Measurements from ENCODE around the gene CISH. TPM values are rescaled to one million over a fixed set of nuclear protein-coding genes. Genes with fewer than 3 reads are reported as not detected.

Gene CISH
- total RNA-seq, 2 donors from 2014 or later = 4.1 to 13.3 TPM

- Histone ChIP-seq H3K27ac (no peak overlapping the region), H3K4me1 (ENCODE audit: control insufficient read depth in 1 of 2, low read depth in 2 of 2) (peaks cover 3 to 26% of the 10 kb centered on the region in 2 donors), H3K9me3 (no peaks in the 10 kb centered on the region), H3K27me3 (replicated peaks; ENCODE audit: insufficient read depth) (no peaks in the 10 kb centered on the region), H3K36me3 (no peaks in the 10 kb centered on the region), H3K4me3 (no peak overlapping the region)
- ATAC-seq (ENCODE audit: insufficient number of reproducible peaks, low FRiP score, low read depth) (no peak), DNase-seq (ENCODE audit: low spot score) (no peak)
- no peak for TF ChIP-seq CTCF (IDR thresholded peaks at IDR 0.05)
Observed at GRCh38 chr3:50588759-50589433, 22.7 kb downstream of the CISH start.

GRCh38 chr3:50587806-50588758 lies 23.5 kb downstream of the CISH start:
- Histone ChIP-seq H3K27me3 (replicated peaks; ENCODE audit: insufficient read depth) (no peaks in the 10 kb centered on the region), H3K9me3 (no peaks in the 10 kb centered on the region), H3K36me3 (no peaks in the 10 kb centered on the region), H3K4me3 (no peak overlapping the region), H3K4me1 (ENCODE audit: control insufficient read depth in 1 of 2, low read depth in 2 of 2) (peaks cover 3 to 33% of the 10 kb centered on the region in 2 donors), H3K27ac (no peak overlapping the region)
- ATAC-seq (ENCODE audit: insufficient number of reproducible peaks, low FRiP score, low read depth) (no peak), DNase-seq (ENCODE audit: low spot score) (no peak)
- no peak for TF ChIP-seq CTCF (IDR thresholded peaks at IDR 0.05)

- Histone ChIP-seq H3K9me3 (no peaks in the 10 kb centered on the region), H3K4me3 (no peak overlapping the region), H3K27me3 (replicated peaks; ENCODE audit: insufficient read depth) (no peaks in the 10 kb centered on the region), H3K36me3 (no peaks in the 10 kb centered on the region), H3K27ac (no peak overlapping the region), H3K4me1 (ENCODE audit: control insufficient read depth in 1 of 2, low read depth in 2 of 2) (peaks cover 4 to 33% of the 10 kb centered on the region in 2 donors)
- no peak for DNase-seq (ENCODE audit: low spot score)
- ATAC-seq (ENCODE audit: insufficient number of reproducible peaks, low FRiP score, low read depth) = no peak
- TF ChIP-seq CTCF (IDR thresholded peaks at IDR 0.05) = no peak
Observed at GRCh38 chr3:50587373-50587772, 24.2 kb downstream of the CISH start.

GRCh38 chr3:50586763-50587070 lies 24.9 kb downstream of the CISH start:
- H3K4me1 ChIP-seq (ENCODE audit: control insufficient read depth in 1 of 2, low read depth in 2 of 2) = peaks cover 9 to 40% of the 10 kb centered on the region in 2 donors
- H3K27ac ChIP-seq = no peak overlapping the region
- no peaks in the 10 kb centered on the region for H3K27me3 ChIP-seq (replicated peaks; ENCODE audit: insufficient read depth)
- H3K4me3 ChIP-seq = no peak overlapping the region
- no peaks in the 10 kb centered on the region for H3K9me3 ChIP-seq
- H3K36me3 ChIP-seq = no peaks in the 10 kb centered on the region
- ATAC-seq (ENCODE audit: insufficient number of reproducible peaks, low FRiP score, low read depth) = no peak
- TF ChIP-seq CTCF (IDR thresholded peaks at IDR 0.05) = no peak
- DNase-seq (ENCODE audit: low spot score) = no peak

All from thoracic aorta (tissue), 2 donors.